OCI-LY7 (cell line): Measurements from ENCODE around the gene MAEA.

Experiments used
- EZH2phosphoT487 ChIP-seq: fragments of 200-600 bp; sonication (generic); IDR thresholded peaks from 2 replicates; pipeline ENCODE4 v1.6.1; 2018; ENCODE audit warnings: low read depth, borderline replicate concordance, mild to moderate bottlenecking, mixed run types, antibody characterized with exemption, low read length, moderate library complexity, mixed read lengths
- TF ChIP-seq, protein P1 (sequence below): fragments of 200-600 bp; sonication (generic); conservative IDR thresholded peaks from 2 replicates; pipeline ENCODE4 v1.5.1; 2014; ENCODE audit warnings: mild to moderate bottlenecking, antibody characterized with exemption, low read length, moderate library complexity, mixed read lengths

DNA sequence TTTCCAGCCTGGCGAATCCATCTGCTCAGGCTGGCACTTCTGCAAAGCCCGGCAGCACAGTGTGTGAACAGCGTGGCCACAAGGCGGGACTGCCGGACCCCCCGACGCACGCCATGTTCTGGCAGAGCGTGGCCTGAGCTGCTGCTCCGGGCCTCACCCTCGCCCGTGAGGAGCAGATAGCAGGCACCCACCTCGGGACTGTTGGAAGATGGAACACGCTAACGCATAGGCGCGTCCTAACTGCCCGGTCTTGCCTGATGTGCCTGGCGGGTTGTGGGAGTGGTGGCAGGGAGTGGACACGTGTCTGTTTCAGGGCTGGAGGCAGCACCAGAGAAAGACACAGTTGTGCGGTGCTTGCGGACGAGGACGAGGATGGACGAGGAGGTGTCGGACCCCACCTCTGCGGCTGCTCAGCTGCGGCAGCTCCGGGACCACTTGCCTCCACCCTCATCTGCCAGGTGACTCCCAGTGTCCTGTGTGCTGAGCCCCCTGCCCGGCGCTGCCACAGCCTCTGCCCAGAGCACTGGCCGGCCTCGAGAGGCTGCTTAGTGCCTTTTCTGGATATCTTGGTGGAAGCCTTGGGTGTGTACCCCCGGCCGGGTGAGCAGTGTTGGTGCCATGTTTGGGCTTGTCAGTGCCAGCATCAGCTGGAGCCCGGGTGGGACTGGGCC lies 85.5 kb downstream of the MAEA start:
- TF ChIP-seq, protein P1, sequence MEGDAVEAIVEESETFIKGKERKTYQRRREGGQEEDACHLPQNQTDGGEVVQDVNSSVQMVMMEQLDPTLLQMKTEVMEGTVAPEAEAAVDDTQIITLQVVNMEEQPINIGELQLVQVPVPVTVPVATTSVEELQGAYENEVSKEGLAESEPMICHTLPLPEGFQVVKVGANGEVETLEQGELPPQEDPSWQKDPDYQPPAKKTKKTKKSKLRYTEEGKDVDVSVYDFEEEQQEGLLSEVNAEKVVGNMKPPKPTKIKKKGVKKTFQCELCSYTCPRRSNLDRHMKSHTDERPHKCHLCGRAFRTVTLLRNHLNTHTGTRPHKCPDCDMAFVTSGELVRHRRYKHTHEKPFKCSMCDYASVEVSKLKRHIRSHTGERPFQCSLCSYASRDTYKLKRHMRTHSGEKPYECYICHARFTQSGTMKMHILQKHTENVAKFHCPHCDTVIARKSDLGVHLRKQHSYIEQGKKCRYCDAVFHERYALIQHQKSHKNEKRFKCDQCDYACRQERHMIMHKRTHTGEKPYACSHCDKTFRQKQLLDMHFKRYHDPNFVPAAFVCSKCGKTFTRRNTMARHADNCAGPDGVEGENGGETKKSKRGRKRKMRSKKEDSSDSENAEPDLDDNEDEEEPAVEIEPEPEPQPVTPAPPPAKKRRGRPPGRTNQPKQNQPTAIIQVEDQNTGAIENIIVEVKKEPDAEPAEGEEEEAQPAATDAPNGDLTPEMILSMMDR = no peak
- no peak for TF ChIP-seq EZH2phosphoT487
